Neural progenitor cell (in vitro differentiated cells): Measurements from ENCODE around the gene HPD. TPM values are rescaled to one million over a fixed set of nuclear protein-coding genes. Genes with fewer than 3 reads are reported as not detected.

ENCODE experiments used
- DNase-seq: peaks from one replicate; pipeline ENCODE4 v3.0.0-alpha.2; 2016; ENCODE audit warnings: low spot score
- H2AFZ ChIP-seq: fragments of 200-600 bp; sonication (generic); replicated peaks from 2 replicates; pipeline ENCODE4 v1.6.1; 2016; ENCODE audit warnings: antibody characterized with exemption
- H3F3A ChIP-seq: fragments of 200-600 bp; sonication (generic); 2 replicates; pipeline ENCODE4 v1.6.1; 2016; ENCODE audit warnings: antibody characterized with exemption, low read depth
- H3K27ac ChIP-seq: fragments of 200-600 bp; sonication (generic); 2 replicates; pipeline ENCODE4 v1.5.1; 2016; ENCODE audit warnings: mild to moderate bottlenecking
- H3K27me3 ChIP-seq: fragments of 200-600 bp; sonication (generic); 2 replicates; pipeline ENCODE4 v1.6.1; 2016; ENCODE audit warnings: mild to moderate bottlenecking, moderate library complexity
- H3K36me3 ChIP-seq: fragments of 200-600 bp; sonication (generic); 2 replicates; pipeline ENCODE4 v1.5.1; 2016
- H3K4me1 ChIP-seq: fragments of 200-600 bp; sonication (generic); 2 replicates; pipeline ENCODE4 v1.6.1; 2016; ENCODE audit warnings: mixed run types
- H3K4me2 ChIP-seq: fragments of 200-600 bp; sonication (generic); 2 replicates; pipeline ENCODE4 v1.6.1; 2016
- H3K4me3 ChIP-seq: fragments of 200-600 bp; sonication (generic); 2 replicates; pipeline ENCODE4 v1.5.1; 2016
- H3K79me2 ChIP-seq: fragments of 200-600 bp; sonication (generic); 2 replicates; pipeline ENCODE4 v1.6.1; 2016; ENCODE audit warnings: low read depth
- H3K9ac ChIP-seq: fragments of 200-600 bp; sonication (generic); 2 replicates; pipeline ENCODE4 v1.6.1; 2016
- H3K9me3 ChIP-seq: fragments of 200-600 bp; sonication (generic); 2 replicates; pipeline ENCODE4 v1.5.1; 2016; ENCODE audit warnings: low read depth
- H4K20me1 ChIP-seq: fragments of 200-600 bp; sonication (generic); 2 replicates; pipeline ENCODE4 v1.6.1; 2016; ENCODE audit warnings: low read depth
- H3K27ac Mint-ChIP-seq: 3 replicates; pipeline ENCODE4 v1.8.0; 2021; ENCODE audit warnings: mixed read lengths
- H3K27me3 Mint-ChIP-seq: 2 replicates; pipeline ENCODE4 v1.8.0; 2022; ENCODE audit warnings: low read depth, mild to moderate bottlenecking, inconsistent platforms, moderate library complexity, mixed read lengths; ENCODE audit not compliant: insufficient read depth
- H3K36me3 Mint-ChIP-seq: 3 replicates; pipeline ENCODE4 v1.8.0; 2021; ENCODE audit warnings: mixed read lengths
- H3K4me1 Mint-ChIP-seq: 3 replicates; pipeline ENCODE4 v1.8.0; 2021; ENCODE audit warnings: mixed read lengths
- H3K4me3 Mint-ChIP-seq: 3 replicates; pipeline ENCODE4 v1.8.0; 2021; ENCODE audit warnings: mild to moderate bottlenecking, moderate library complexity, mixed read lengths
- H3K9me3 Mint-ChIP-seq: 3 replicates; pipeline ENCODE4 v1.8.0; 2020; ENCODE audit warnings: mixed read lengths
- EZH2 ChIP-seq: fragments of 200-600 bp; sonication (generic); IDR thresholded peaks from 2 replicates; pipeline ENCODE4 v1.6.1; 2017; ENCODE audit warnings: antibody characterized with exemption, mild to moderate bottlenecking, moderate library complexity
- EZH2phosphoT487 ChIP-seq: fragments of 200-600 bp; sonication (generic); IDR thresholded peaks from 2 replicates; pipeline ENCODE4 v1.6.1; 2017; ENCODE audit warnings: antibody characterized with exemption
- total RNA-seq: library from RNA; depleted of rRNA; stranded (reverse); fragments of >200 nt; gene quantifications from 2 replicates; pipeline ENCODE4 v1.2.3, GENCODE V29; 2015; ENCODE audit warnings: low replicate concordance
- TF ChIP-seq, protein P1 (sequence below): fragments of 200-600 bp; sonication (generic); IDR thresholded peaks from 2 replicates; pipeline ENCODE4 v1.5.1; 2017; ENCODE audit warnings: antibody characterized with exemption, mild to moderate bottlenecking

HPD gene
- total RNA-seq, 1 donor from 2014 or later = not detected

DNA sequence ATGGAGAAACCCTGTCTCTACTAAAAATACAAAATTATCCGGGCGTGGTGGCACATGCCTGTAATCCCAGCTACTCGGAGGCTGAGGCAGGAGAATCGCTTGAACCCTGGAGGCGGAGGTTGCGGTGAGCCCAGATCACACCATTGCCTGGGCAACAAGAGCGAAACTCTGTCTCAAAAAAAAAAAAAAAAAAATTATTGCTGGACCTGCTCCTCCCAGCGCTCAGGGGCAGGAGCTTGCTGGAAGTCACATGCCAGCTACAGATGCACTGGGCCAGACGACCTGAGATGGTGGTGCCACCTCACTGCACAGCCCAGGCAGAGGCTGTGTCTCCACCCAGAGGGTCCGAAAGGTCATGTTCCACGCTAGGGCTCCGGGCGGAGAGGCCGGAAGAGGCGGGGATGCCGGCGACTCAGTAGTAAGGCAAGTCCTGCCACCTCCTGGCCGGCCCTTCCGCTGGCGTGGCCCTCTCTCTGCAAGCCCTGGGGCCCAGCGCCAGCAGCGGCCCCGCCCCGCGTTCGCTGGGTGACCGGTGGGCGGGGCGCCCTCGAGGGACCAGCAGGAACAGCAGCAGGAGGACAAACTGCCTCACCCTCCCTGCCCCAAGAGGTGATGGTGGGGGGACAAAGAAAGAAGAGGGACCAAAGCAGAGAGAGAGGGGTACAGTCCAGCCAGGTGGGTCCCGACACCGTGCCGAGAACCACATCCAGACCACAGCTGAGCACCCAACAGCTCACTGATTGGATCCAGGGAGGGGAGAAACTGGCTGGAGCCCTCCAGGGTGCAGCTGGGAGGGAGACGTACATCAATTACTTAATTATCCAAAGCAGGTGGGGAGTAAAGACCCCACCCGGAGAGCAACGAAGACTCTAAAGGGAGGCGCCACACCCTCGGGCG is 61.6 kb downstream of the HPD start:
- Mint-ChIP-seq H3K36me3 (peaks cover 15% of the 10 kb centered on the region), H3K9me3 (no peaks in the 10 kb centered on the region), H3K27ac (peak overlapping the region; percentile 79), H3K27me3 (peaks cover 17% of the 10 kb centered on the region), H3K4me1 (peaks cover 49% of the 10 kb centered on the region), H3K4me3 (peak overlapping the region; percentile 76)
- Histone ChIP-seq H3F3A (peaks cover 84% of the 10 kb centered on the region), H3K9ac (no peak overlapping the region), H3K79me2 (peaks cover 61% of the 10 kb centered on the region), H4K20me1 (peaks cover 61% of the 10 kb centered on the region), H2AFZ (no peak overlapping the region), H3K27me3 (peaks cover 16% of the 10 kb centered on the region), H3K36me3 (no peaks in the 10 kb centered on the region), H3K9me3 (no peaks in the 10 kb centered on the region), H3K27ac (no peak overlapping the region), H3K4me2 (peak overlapping the region; percentile 99), H3K4me1 (peaks cover 25% of the 10 kb centered on the region), H3K4me3 (peak overlapping the region; percentile 6)
- TF ChIP-seq, protein P1, sequence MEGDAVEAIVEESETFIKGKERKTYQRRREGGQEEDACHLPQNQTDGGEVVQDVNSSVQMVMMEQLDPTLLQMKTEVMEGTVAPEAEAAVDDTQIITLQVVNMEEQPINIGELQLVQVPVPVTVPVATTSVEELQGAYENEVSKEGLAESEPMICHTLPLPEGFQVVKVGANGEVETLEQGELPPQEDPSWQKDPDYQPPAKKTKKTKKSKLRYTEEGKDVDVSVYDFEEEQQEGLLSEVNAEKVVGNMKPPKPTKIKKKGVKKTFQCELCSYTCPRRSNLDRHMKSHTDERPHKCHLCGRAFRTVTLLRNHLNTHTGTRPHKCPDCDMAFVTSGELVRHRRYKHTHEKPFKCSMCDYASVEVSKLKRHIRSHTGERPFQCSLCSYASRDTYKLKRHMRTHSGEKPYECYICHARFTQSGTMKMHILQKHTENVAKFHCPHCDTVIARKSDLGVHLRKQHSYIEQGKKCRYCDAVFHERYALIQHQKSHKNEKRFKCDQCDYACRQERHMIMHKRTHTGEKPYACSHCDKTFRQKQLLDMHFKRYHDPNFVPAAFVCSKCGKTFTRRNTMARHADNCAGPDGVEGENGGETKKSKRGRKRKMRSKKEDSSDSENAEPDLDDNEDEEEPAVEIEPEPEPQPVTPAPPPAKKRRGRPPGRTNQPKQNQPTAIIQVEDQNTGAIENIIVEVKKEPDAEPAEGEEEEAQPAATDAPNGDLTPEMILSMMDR = peak; percentile 43
- no peak for TF ChIP-seq EZH2
- no peak for TF ChIP-seq EZH2phosphoT487
- peak; percentile 95 for DNase-seq

DNA sequence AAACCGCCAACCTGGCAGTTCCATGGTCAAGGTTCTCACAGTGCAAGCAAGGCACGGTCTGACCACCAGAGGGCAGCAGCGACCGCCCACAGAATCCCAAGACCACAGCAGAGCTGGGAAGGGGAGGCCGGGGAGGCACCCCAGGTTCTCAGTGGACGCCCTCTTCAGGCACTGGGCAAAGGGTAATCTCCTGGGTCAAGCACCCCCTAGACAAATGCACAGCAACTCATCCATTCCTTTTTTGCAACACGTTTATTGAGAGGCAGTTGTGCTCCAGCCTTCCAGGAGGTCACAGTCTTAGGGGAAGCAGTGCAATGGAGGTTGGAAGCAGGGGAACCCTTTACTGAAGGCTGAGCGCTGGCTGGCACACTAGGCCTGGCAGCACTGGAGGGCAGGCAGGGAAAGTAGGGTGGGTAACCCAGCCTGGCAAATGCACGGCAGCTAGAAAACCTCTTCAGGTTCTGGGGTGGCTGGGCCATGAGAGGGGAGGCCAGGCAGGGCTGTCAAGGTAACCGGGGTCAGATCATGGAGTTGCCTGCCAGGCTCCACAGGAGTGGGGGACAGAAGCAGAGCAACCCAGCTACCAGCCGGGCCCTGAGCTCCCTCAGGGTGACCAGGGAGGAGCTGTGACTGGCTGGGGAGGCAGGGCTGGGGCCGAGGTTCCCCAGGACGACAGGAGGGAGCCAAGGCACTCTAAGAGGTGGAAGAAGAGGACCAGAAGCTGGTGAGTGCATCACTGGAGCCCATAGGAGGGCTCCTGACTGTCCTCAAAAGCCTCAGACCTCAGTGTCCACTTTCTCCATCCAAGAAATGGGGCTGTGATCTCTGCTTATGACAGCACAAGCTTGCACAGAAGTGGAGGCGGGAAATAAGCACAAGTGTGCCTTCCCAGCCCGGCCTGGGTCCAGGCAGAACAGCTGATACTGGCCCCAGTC is 63.4 kb downstream of the HPD start:
- H3K4me1 Mint-ChIP-seq = peaks cover 44% of the 10 kb centered on the region
- peak overlapping the region; percentile 84 for H3K27ac Mint-ChIP-seq
- Histone ChIP-seq H4K20me1 (peaks cover 61% of the 10 kb centered on the region), H3F3A (peaks cover 71% of the 10 kb centered on the region), H2AFZ (no peak overlapping the region), H3K79me2 (peaks cover 44% of the 10 kb centered on the region), H3K9ac (no peak overlapping the region), H3K4me3 (no peak overlapping the region), H3K9me3 (no peaks in the 10 kb centered on the region), H3K4me2 (no peak overlapping the region), H3K4me1 (peaks cover 25% of the 10 kb centered on the region), H3K27me3 (peaks cover 16% of the 10 kb centered on the region), H3K27ac (no peak overlapping the region), H3K36me3 (no peaks in the 10 kb centered on the region)
- H3K36me3 Mint-ChIP-seq = peaks cover 11% of the 10 kb centered on the region
- H3K9me3 Mint-ChIP-seq = no peaks in the 10 kb centered on the region
- H3K27me3 Mint-ChIP-seq = peaks cover 18% of the 10 kb centered on the region
- TF ChIP-seq EZH2 (no peak), EZH2phosphoT487 (no peak)
- TF ChIP-seq, protein P1 = peak; percentile 96
- peak overlapping the region; percentile 81 for H3K4me3 Mint-ChIP-seq
- DNase-seq = peak; percentile 81

DNA sequence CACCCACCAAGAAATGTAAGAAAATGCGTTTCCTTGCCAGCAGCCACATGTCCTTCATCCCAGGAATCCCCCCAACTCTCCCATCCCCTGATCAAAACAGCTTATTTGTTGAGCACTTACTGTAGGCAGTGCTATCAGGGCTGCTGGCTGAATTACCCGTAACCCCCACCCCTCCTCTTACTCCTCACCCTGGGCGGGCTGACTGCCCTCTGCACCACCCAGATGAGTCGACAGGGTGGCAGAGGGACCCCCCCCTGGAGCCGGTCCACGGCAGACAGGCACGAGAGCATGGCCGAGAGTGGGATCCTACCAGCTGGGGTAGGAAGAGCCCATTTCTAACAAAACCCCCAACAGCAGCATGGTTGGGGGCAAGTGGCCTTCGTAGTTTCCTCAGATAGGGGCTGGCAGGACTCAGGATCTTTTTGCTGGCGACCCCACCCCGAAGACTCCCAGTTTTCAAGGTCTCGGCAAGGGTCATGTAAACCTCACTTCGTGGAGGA is 64.1 kb downstream of the HPD start:
- H2AFZ ChIP-seq = no peak overlapping the region
- H3K79me2 ChIP-seq = peaks cover 37% of the 10 kb centered on the region
- no peaks in the 10 kb centered on the region for H3K9me3 ChIP-seq
- H3K9me3 Mint-ChIP-seq = no peaks in the 10 kb centered on the region
- H3K4me3 ChIP-seq = no peak overlapping the region
- H3F3A ChIP-seq = peaks cover 64% of the 10 kb centered on the region
- H3K27me3 Mint-ChIP-seq = peaks cover 17% of the 10 kb centered on the region
- TF ChIP-seq, protein P1 = no peak
- no peak for TF ChIP-seq EZH2phosphoT487
- TF ChIP-seq EZH2 = no peak
- no peaks in the 10 kb centered on the region for H3K36me3 ChIP-seq
- DNase-seq = no peak
- H3K27ac ChIP-seq = no peak overlapping the region
- H3K4me1 ChIP-seq = peaks cover 25% of the 10 kb centered on the region
- H3K4me2 ChIP-seq = no peak overlapping the region
- peaks cover 13% of the 10 kb centered on the region for H3K36me3 Mint-ChIP-seq
- peaks cover 55% of the 10 kb centered on the region for H4K20me1 ChIP-seq
- peaks cover 50% of the 10 kb centered on the region for H3K4me1 Mint-ChIP-seq
- H3K27ac Mint-ChIP-seq = peak overlapping the region; percentile 84
- H3K27me3 ChIP-seq = peaks cover 16% of the 10 kb centered on the region
- H3K9ac ChIP-seq = no peak overlapping the region
- H3K4me3 Mint-ChIP-seq = peak overlapping the region; percentile 81
